Tibial artery (tissue), 4 donors: Measurements from ENCODE around the gene PTPRN.

Experiments
- DNase-seq, 2 donors: peaks; one replicate each; pipeline ENCODE4 v3.0.0-alpha.2; 2019
- H3K27ac ChIP-seq, 2 donors: fragments of 200-600 bp; sonication (generic) in 1 of 2; 1 replicate in 1 of 2; 2 replicates in 1 of 2; pipeline ENCODE4 v1.5.1; 2018 to 2019; ENCODE audit warnings: mild to moderate bottlenecking in 1 of 2
- H3K27me3 ChIP-seq, 2 donors: fragments of 200-600 bp; sonication (generic) in 1 of 2; one replicate each; pipeline versions ENCODE4 v1.5.1 to v1.6.0; 2016 to 2019
- H3K36me3 ChIP-seq, 3 donors: fragments of 200-600 bp; sonication (generic) in 2 of 3; one replicate each; pipeline ENCODE4 v1.5.1; 2016 to 2019; ENCODE audit warnings: mild to moderate bottlenecking in 2 of 3
- H3K4me1 ChIP-seq, 4 donors: fragments of 200-600 bp; sonication (generic) in 2 of 4; 1 replicate in 3 of 4; 2 replicates in 1 of 4; pipeline ENCODE4 v1.5.1; 2016 to 2019
- H3K4me3 ChIP-seq, 2 donors: fragments of 200-600 bp; sonication (generic) in 1 of 2; 1 replicate in 1 of 2; 2 replicates in 1 of 2; pipeline ENCODE4 v1.5.1; 2018 to 2019; ENCODE audit warnings: mild to moderate bottlenecking in 2 of 2
- H3K9me3 ChIP-seq, 3 donors: fragments of 200-600 bp; sonication (generic) in 1 of 3; one replicate each; pipeline ENCODE4 v1.5.1; 2016 to 2019
- intact Hi-C: fragments of 100-400 bp; cut with DNase I; formaldehyde crosslinking; loops from one replicate; pipeline ENCODE4 v1.15.0; 2023; ENCODE audit warnings: low total_unique reads
- TF ChIP-seq, protein P1 (sequence below), 2 experiments: fragments of 200-600 bp in 1 of 2; fragments of 450-650 bp in 1 of 2; IDR thresholded peaks; one replicate each; pipeline ENCODE4 v1.5.1; 2017 to 2019; ENCODE audit warnings: antibody characterized with exemption in 2 of 2, mild to moderate bottlenecking in 1 of 2, moderate library complexity in 1 of 2

Gene PTPRN

DNA sequence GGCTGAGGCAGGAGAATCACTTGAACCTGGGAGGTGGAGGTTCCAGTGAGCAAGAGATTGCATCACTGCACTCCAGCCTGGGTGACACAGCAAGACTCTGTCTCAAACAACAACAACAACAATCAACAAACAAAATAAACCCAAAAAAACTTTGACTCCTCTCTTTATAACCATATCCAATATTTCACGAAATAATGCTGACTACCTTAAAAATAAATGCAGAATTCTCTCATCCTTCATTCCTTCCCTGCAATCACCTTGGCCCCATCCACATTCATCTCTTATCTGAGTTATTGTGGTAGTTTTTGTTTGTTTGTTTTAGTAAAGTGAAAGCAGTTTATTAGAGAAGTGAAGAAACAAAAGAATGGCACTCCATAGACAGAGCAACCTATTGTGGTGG lies 3.2 kb downstream of the PTPRN start:
- Histone ChIP-seq H3K4me3 (no peak overlapping the region), H3K27ac (no peak overlapping the region), H3K9me3 (no peaks in the 10 kb centered on the region), H3K36me3 (no peaks in the 10 kb centered on the region), H3K4me1 (peaks cover 0 to 11% (median 2%) of the 10 kb centered on the region in 4 donors), H3K27me3 (peaks cover 3 to 68% of the 10 kb centered on the region in 2 donors)
- DNase-seq, result no peak
- intact Hi-C loops, result loop anchor here (10.0 kb wide), 1 partner anchor 251 kb away; no protein-coding TSS in a partner anchor
- TF ChIP-seq, protein P1, sequence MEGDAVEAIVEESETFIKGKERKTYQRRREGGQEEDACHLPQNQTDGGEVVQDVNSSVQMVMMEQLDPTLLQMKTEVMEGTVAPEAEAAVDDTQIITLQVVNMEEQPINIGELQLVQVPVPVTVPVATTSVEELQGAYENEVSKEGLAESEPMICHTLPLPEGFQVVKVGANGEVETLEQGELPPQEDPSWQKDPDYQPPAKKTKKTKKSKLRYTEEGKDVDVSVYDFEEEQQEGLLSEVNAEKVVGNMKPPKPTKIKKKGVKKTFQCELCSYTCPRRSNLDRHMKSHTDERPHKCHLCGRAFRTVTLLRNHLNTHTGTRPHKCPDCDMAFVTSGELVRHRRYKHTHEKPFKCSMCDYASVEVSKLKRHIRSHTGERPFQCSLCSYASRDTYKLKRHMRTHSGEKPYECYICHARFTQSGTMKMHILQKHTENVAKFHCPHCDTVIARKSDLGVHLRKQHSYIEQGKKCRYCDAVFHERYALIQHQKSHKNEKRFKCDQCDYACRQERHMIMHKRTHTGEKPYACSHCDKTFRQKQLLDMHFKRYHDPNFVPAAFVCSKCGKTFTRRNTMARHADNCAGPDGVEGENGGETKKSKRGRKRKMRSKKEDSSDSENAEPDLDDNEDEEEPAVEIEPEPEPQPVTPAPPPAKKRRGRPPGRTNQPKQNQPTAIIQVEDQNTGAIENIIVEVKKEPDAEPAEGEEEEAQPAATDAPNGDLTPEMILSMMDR (IDR thresholded peaks at IDR 0.05), result no peak

DNA sequence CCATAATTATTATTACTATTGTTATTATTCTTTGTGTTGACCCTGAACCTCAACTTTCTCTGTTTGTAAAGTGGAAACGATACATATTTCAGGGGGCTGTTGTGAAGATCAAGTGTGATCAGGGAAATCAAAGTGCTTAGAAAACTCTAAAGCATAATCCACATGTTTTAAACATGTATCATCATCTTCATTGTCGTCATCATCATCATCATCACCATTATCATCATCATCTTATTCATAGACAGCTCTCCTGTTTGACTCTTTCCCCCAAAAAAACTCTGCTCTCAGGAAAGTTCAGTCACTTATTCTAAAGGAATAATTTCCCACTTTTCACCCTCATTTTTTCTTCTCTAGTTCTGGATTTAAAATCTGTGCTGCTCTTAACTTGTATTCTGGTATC lies 5.0 kb downstream of the PTPRN start:
- TF ChIP-seq, protein P1 (IDR thresholded peaks at IDR 0.05), result no peak
- H3K9me3 ChIP-seq, result no peaks in the 10 kb centered on the region
- intact Hi-C loops, result loop anchor here (10.0 kb wide), 1 partner anchor 249 kb away; no protein-coding TSS in a partner anchor
- no peak overlapping the region for H3K4me3 ChIP-seq
- no peak for DNase-seq
- H3K4me1 ChIP-seq, result peaks cover 0 to 10% (median 2%) of the 10 kb centered on the region in 4 donors
- no peaks in the 10 kb centered on the region for H3K36me3 ChIP-seq
- H3K27ac ChIP-seq, result no peak overlapping the region
- H3K27me3 ChIP-seq, result peaks cover under 1 to 65% of the 10 kb centered on the region in 2 donors

DNA sequence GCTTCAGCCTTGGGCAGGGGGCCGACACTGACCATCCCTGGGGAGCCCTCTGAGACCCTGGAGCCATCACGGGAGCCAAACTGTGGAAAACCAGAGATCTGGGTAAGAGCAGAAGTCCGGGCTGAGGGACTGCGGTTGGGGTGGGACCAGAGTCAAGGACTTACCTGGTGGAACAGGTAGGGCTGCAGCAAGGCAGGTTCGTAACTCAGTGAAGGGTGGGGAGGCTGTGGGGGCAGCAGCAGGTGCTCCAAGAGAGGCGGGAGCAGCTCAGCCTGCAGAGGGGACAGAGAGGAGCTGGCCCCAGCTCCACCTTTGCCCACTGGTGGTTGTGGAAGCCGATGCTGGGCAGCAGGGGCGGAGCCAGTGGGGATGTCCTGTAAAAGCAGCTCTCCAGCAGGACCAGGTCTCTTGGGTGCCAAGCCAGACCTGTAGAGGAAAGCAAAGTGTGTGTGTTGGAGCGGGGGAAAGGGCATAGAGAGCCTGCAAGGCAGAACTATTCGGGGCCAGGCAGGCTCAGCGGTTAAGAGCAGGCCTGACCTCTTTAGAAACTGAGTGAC lies 6.7 kb downstream of the PTPRN start:
- Histone ChIP-seq H3K27ac (no peak overlapping the region), H3K4me3 (no peak overlapping the region), H3K36me3 (no peaks in the 10 kb centered on the region), H3K4me1 (peaks cover 0 to 6% (median 0%) of the 10 kb centered on the region in 4 donors), H3K9me3 (no peaks in the 10 kb centered on the region), H3K27me3 (peaks cover 0 to 53% of the 10 kb centered on the region in 2 donors)
- TF ChIP-seq, protein P1 (IDR thresholded peaks at IDR 0.05), result no peak
- no peak for DNase-seq
- intact Hi-C loops, result loop anchor here (10.0 kb wide), 1 partner anchor 248 kb away; no protein-coding TSS in a partner anchor

DNA sequence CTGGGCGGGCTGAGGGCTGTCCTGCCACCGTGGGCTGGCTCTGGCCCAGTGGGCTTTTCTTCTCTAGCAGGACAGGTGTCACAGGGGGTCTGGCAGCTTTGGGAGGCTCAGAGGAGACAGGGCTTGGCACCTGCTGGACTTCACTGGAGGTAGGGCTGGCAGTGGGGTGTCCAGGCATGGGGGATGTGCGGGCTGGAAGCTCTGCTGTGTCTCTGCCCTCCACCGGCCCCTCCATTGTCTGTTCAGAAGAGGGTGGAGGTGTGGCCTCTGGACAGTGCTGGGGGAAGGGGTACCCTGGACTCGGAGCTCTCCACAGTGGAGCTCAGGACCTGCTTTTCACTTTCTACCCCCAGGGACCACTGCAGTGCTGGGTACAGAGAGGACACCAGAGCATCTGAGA lies 9.2 kb downstream of the PTPRN start:
- no peak for DNase-seq
- intact Hi-C loops, result loop anchor here (10.0 kb wide), 1 partner anchor 245 kb away; no protein-coding TSS in a partner anchor
- H3K27me3 ChIP-seq, result peaks cover 0 to 42% of the 10 kb centered on the region in 2 donors
- TF ChIP-seq, protein P1 (IDR thresholded peaks at IDR 0.05), result no peak
- no peaks in the 10 kb centered on the region for H3K9me3 ChIP-seq
- no peak overlapping the region for H3K4me3 ChIP-seq
- H3K4me1 ChIP-seq, result peaks cover 0 to 8% (median 3%) of the 10 kb centered on the region in 4 donors
- H3K27ac ChIP-seq, result no peak overlapping the region
- H3K36me3 ChIP-seq, result no peaks in the 10 kb centered on the region

DNA sequence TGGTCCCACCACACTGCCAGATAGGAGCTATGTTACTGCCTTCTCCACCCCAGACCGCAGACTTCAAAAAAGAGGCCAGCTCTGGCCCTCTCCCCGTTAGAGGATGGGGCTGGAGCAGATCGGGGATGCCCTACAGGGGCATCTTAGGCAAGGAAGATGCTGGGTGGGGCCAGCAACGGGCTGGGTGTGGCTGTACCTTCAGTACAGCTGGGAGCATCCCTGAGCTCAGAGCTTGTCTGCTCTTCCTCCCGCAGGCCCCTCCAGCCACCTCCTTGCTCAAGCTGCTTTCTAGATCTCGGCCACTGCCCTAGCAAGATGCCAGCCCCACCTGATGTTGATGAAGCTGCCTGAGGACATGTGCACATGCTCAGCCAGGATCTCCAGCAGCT lies 9.8 kb downstream of the PTPRN start:
- Histone ChIP-seq H3K36me3 (no peaks in the 10 kb centered on the region), H3K4me1 (peaks cover 0 to 14% (median 6%) of the 10 kb centered on the region in 4 donors), H3K27ac (no peak overlapping the region), H3K9me3 (no peaks in the 10 kb centered on the region), H3K27me3 (peaks cover 0 to 42% of the 10 kb centered on the region in 2 donors), H3K4me3 (no peak overlapping the region)
- DNase-seq, result no peak
- TF ChIP-seq, protein P1 (IDR thresholded peaks at IDR 0.05), result no peak
- intact Hi-C loops, result loop anchor here (10.0 kb wide), 2 partner anchors 75 to 235 kb away; partner anchors contain the start of genes ANKZF1 and ATG9A
